Lower lobe of right lung (tissue), 2 donors: ENCODE measurements around the gene SREBF1. TPM values are rescaled to one million over a fixed set of nuclear protein-coding genes. Genes with fewer than 3 reads are reported as not detected.

Experiments used
- ATAC-seq, 2 donors: fragments of 200-7000 bp; cut with Tn5 transposase; one replicate each; pipeline ENCODE4 v1.9.1; 2020 to 2022; ENCODE audit warnings: mild to moderate bottlenecking in 2 of 2, moderate library complexity in 2 of 2
- DNase-seq: peaks from one replicate; pipeline ENCODE4 v3.0.0-alpha.2; 2020
- H3K27ac ChIP-seq: fragments of 200-600 bp; one replicate; pipeline ENCODE4 v1.8.0; 2022
- H3K27me3 ChIP-seq: fragments of 200-600 bp; one replicate; pipeline ENCODE4 v1.8.0; 2022; ENCODE audit warnings: low read depth
- H3K36me3 ChIP-seq: fragments of 200-600 bp; one replicate; pipeline ENCODE4 v1.8.0; 2022; ENCODE audit warnings: mild to moderate bottlenecking
- H3K4me1 ChIP-seq: fragments of 200-600 bp; one replicate; pipeline ENCODE4 v1.8.0; 2022
- H3K4me3 ChIP-seq: fragments of 200-600 bp; one replicate; pipeline ENCODE4 v1.8.0; 2022; ENCODE audit warnings: mild to moderate bottlenecking
- H3K9me3 ChIP-seq: fragments of 200-600 bp; one replicate; pipeline ENCODE4 v1.8.0; 2022
- CTCF ChIP-seq: fragments of 200-600 bp; IDR thresholded peaks from one replicate; pipeline ENCODE4 v1.8.0; 2022; ENCODE audit warnings: antibody characterized with exemption, mild to moderate bottlenecking
- intact Hi-C: fragments of 100-400 bp; cut with DNase I; formaldehyde crosslinking; loops from one replicate; pipeline ENCODE4 v1.11.0; 2022
- total RNA-seq: library from RNA; stranded (reverse); fragmentation: NEBNext Ultra II Directional; extraction: Animal tissue kit (Norgen Biotek cat#: 25700); gene quantifications from one replicate; pipeline ENCODE4 v1.2.1, GENCODE V29; 2021
- donor health status: DM: no; HTN: yes; CAD: no; lungs with severe emphysema.

Gene SREBF1
- total RNA-seq, 1 donor from 2014 or later, result 77.2 TPM

DNA sequence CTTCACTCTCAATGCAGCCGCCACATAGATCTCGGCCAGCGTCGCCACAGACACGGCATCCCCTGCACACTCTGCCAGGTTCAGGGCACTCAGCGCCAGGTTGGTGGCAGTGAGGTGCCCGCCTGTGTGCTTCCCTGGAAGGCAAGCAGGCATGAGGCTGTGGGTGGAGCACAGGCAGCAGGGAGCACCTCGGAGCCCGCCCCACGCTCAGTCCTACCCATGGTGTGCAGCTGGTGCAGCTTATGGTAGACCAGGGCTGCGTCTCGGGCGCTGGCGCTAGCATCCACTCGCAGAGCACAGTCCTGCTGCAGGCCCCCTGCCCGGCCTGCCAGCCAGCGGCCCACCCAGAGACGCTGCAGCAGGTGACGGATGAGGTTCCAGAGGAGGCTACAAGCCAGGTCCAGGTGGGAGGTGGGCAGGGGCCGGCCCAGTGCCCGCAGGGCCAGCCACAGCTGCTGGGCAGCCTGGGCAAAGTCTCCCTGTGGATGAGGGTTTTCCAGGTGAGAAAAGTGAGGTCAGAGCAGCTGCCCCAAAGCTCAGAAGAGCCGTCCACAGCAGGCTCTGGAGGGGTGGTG, 20.5 kb downstream of the SREBF1 start:
- Histone ChIP-seq H3K9me3 (no peaks in the 10 kb centered on the region), H3K27ac (no peak overlapping the region), H3K36me3 (peaks cover 76% of the 10 kb centered on the region), H3K27me3 (no peaks in the 10 kb centered on the region), H3K4me1 (peaks cover 47% of the 10 kb centered on the region), H3K4me3 (no peak overlapping the region)
- no peak for TF ChIP-seq CTCF
- ATAC-seq (no peak), DNase-seq (no peak)
- intact Hi-C loops, result no loop called here

DNA sequence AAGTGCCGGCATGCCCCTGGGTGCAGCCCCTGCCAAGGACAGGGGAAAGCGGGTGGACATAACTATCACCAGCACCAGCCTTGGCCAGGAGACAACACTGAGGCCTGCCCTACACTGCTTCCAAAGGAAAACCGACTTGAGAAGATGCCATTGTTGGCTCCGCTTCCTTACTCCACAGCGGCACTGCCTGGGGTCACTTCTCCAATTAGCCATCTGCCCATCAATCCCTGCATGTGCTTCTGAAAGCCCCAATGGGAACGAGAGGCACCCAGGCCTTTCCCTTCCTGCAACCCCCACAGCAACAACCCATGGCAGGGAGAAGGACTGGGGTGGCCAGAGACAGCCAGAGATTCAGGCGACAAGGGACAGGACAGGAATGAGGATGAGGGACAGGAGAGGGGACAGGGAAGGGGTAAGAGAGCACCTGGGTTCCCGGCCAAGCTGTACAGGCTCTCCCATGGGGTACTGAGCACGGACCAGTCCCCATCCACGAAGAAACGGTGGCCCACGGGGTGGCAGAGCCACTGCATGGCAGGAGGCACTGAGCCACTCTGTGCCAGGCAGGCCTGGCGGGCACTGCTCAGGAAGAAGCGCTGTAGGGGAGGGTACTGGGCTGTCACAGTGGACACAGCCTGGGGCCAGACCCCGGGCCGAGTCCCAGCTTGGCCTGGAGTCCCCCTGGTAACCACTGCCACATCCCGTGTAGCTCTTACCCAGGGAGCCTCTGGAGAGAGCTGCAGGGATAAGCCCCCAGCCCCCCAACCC, 21.2 kb downstream of the SREBF1 start:
- no peaks in the 10 kb centered on the region for H3K27me3 ChIP-seq
- no peak for TF ChIP-seq CTCF
- H3K4me3 ChIP-seq, result no peak overlapping the region
- H3K9me3 ChIP-seq, result no peaks in the 10 kb centered on the region
- H3K36me3 ChIP-seq, result peaks cover 82% of the 10 kb centered on the region
- DNase-seq (no peak), ATAC-seq (no peak)
- peaks cover 48% of the 10 kb centered on the region for H3K4me1 ChIP-seq
- intact Hi-C loops, result no loop called here
- no peak overlapping the region for H3K27ac ChIP-seq

- no peak for ATAC-seq
- no peak for TF ChIP-seq CTCF
- peaks cover 84% of the 10 kb centered on the region for H3K36me3 ChIP-seq
- no peaks in the 10 kb centered on the region for H3K27me3 ChIP-seq
- H3K4me1 ChIP-seq, result peaks cover 48% of the 10 kb centered on the region
- intact Hi-C loops, result no loop called here
- no peak for DNase-seq
- H3K9me3 ChIP-seq, result no peaks in the 10 kb centered on the region
- H3K4me3 ChIP-seq, result no peak overlapping the region
- H3K27ac ChIP-seq, result no peak overlapping the region
These were observed 21.8 kb downstream of the SREBF1 start for GRCh38 chr17:17815062-17815406.

DNA sequence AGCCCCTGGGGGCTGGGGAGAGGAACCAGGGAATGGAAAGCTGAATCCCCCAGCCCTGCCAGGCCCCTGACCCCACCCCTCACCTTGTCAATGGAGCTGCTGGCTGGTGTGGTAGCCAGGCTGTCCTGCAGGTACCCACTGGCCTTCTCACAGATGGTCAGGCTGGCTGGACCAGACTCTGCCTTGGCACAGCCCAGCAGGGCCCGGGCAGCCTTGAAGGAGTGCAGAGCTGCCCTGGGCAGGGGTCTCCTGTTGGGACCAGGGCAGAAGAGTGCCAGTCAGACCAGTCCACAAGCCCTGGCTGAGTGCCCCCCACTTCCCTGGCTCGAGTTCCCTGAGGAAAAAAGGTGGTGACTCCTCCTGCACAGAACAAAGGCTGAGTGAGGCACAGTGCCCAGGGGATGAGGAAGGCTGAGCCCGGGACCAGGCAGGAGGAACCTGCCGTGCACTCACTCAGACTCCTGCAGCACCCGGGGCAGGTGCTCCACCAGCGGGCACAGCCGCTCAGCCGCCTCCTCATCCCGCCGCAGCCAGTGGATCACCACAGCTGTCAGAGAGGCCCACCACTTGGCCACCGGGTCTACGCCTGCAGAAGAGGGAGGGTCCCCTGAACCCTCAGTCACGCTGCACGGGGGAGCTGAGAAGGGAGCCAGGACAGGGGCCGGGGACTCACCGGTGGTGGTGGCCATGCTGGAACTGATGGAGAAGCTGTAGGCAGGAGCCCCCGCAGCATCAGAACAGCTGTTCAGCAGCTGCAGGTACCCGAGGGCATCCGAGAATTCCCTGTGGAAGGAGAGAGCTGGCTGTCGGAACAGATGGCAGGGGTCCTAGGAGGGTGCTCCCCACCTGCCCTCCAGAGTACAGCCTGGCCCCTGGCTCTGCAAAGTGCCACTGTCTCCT, 22.4 kb downstream of the SREBF1 start:
- no peak for TF ChIP-seq CTCF
- Histone ChIP-seq H3K9me3 (no peaks in the 10 kb centered on the region), H3K27me3 (no peaks in the 10 kb centered on the region), H3K4me3 (no peak overlapping the region), H3K4me1 (peaks cover 42% of the 10 kb centered on the region), H3K36me3 (peaks cover 78% of the 10 kb centered on the region), H3K27ac (no peak overlapping the region)
- DNase-seq, result no peak
- intact Hi-C loops, result loop anchor here (5.0 kb wide), 1 partner anchor 48 kb away; no protein-coding TSS in a partner anchor
- no peak for ATAC-seq

DNA sequence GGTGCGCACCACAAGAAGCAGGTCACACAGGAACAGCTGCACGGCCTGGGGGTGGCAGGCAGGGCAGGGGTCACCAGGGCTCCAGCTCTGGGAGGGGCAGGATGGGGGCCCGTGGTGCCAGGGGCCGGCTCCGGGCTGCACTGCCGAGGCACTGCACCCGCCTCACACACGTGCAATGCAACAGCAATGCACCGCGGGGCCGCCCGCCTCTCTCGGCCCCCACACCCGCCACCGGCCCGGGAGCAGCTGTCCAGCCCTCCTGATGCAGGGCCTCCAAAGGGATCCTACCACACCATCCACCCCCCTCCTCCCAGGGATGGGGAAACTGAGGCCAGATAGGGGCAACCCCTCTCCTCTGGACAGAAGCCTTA, 23.1 kb downstream of the SREBF1 start:
- Histone ChIP-seq H3K27me3 (no peaks in the 10 kb centered on the region), H3K4me3 (no peak overlapping the region), H3K36me3 (peaks cover 74% of the 10 kb centered on the region), H3K27ac (no peak overlapping the region), H3K4me1 (peaks cover 35% of the 10 kb centered on the region), H3K9me3 (no peaks in the 10 kb centered on the region)
- no peak for DNase-seq
- no peak for TF ChIP-seq CTCF
- intact Hi-C loops, result loop anchor here (5.0 kb wide), 1 partner anchor 49 kb away; no protein-coding TSS in a partner anchor
- no peak for ATAC-seq
